HepG2 (cell line): ENCODE data around the gene IGSF8. TPM values are rescaled to one million over a fixed set of nuclear protein-coding genes. Genes with fewer than 3 reads are reported as not detected.

Source experiments
- ATAC-seq: fragments of 200-7000 bp; cut with Tn5 transposase; 3 replicates; pipeline ENCODE4 v1.9.1; 2020; ENCODE audit warnings: mild to moderate bottlenecking, moderate library complexity
- BruUV-seq: library from RNA; stranded (reverse); fragments of 400-500 nt; replicated peaks from 2 replicates; lab custom pipeline; 2021; lab: Mats Ljungman, UMichigan
- CTCF ChIA-PET: fragments of 300-600 bp; formaldehyde crosslinking; extraction: SDS; loops from one replicate; lab custom pipeline; 2021; ENCODE audit warnings: low total read pairs, inconsistent platforms, low intra/inter-chr PET ratio; lab: Yijun Ruan, JAX
- POLR2A ChIA-PET: fragments of 350-600 bp; sonication (Branson Sonifier 250); formaldehyde crosslinking; loops from one replicate; lab custom pipeline; 2020; ENCODE audit warnings: antibody characterized with exemption, inconsistent platforms; lab: Yijun Ruan, JAX
- DNase-seq: peaks from one replicate; pipeline ENCODE4 v3.0.0-alpha.2; 2015; ENCODE audit warnings: low spot score
- FAIRE-seq: peaks from 3 replicates; lab custom pipeline; 2011; peaks lifted over from hg19 to GRCh38; lab: Jason Lieb, UNC
- H2AFZ ChIP-seq: one replicate; pipeline ENCODE4 v1.6.1; 2011; ENCODE audit warnings: low read length, inconsistent platforms
- H3K27ac ChIP-seq: fragments of 300-600 bp; 3 replicates; pipeline ENCODE4 v1.8.0; 2011; ENCODE audit warnings: mixed run types, mild to moderate bottlenecking, mixed read lengths, low read length, inconsistent platforms; ENCODE audit not compliant: insufficient read depth; ENCODE audit errors: extremely low read length
- H3K27me3 ChIP-seq, 2 experiments: fragments of 200-600 bp in 1 of 2; 2 replicates in 1 of 2; 3 replicates in 1 of 2; pipeline versions ENCODE4 v1.6.0 to v1.8.0; 2011; ENCODE audit warnings: low read length in 2 of 2, mild to moderate bottlenecking in 2 of 2, moderate library complexity in 2 of 2, inconsistent platforms in 1 of 2; ENCODE audit not compliant: insufficient read depth in 2 of 2, control insufficient read depth in 1 of 2
- H3K36me3 ChIP-seq, 2 experiments: fragments of 200-600 bp in 1 of 2; replicated peaks in 1 of 2; 2 replicates in 1 of 2; 3 replicates in 1 of 2; pipeline versions ENCODE4 v1.5.1 to v1.8.0; 2011; ENCODE audit warnings: low read length in 2 of 2, inconsistent platforms in 1 of 2; ENCODE audit not compliant: insufficient read depth in 2 of 2, control insufficient read depth in 1 of 2
- H3K4me1 ChIP-seq: 2 replicates; pipeline ENCODE4 v1.5.1; 2012; ENCODE audit warnings: low read length, inconsistent platforms; ENCODE audit not compliant: insufficient read depth
- H3K4me2 ChIP-seq: 2 replicates; pipeline ENCODE4 v1.6.0; 2011; ENCODE audit warnings: low read depth, low read length, inconsistent platforms
- H3K4me3 ChIP-seq, 3 experiments: fragments of 200-600 bp in 1 of 3; sonication (generic), shearing (Covaris generic) in 1 of 3; replicated peaks in 1 of 3; 2 replicates each; pipeline ENCODE4 v1.5.1; 2011 to 2016; ENCODE audit warnings: low read length in 3 of 3, inconsistent platforms in 2 of 3, low read depth in 2 of 3, mild to moderate bottlenecking in 2 of 3, control low read depth in 1 of 3, mixed read lengths in 1 of 3; ENCODE audit not compliant: insufficient read depth in 1 of 3
- H3K79me2 ChIP-seq: one replicate; pipeline ENCODE4 v1.6.1; 2011; ENCODE audit warnings: low read length, inconsistent platforms; ENCODE audit not compliant: insufficient read depth
- H3K9ac ChIP-seq: 2 replicates; pipeline ENCODE4 v1.6.0; 2011; ENCODE audit warnings: mild to moderate bottlenecking, low read depth, low read length, inconsistent platforms; ENCODE audit not compliant: insufficient read depth
- H3K9me3 ChIP-seq: 2 replicates; pipeline ENCODE4 v1.5.1; 2012; ENCODE audit warnings: mild to moderate bottlenecking, low read length
- H4K20me1 ChIP-seq: 2 replicates; pipeline ENCODE4 v1.6.0; 2011; ENCODE audit warnings: inconsistent platforms, mild to moderate bottlenecking, low read length, moderate library complexity; ENCODE audit not compliant: insufficient read depth
- AGO2 ChIP-seq: fragments of 200-400 bp; formaldehyde crosslinking; optimal IDR thresholded peaks from 2 replicates; pipeline ENCODE3; 2017; ENCODE audit warnings: mild to moderate bottlenecking, low read depth, low read length, moderate library complexity
- ATM ChIP-seq: fragments of 450-650 bp; IDR thresholded peaks from 2 replicates; pipeline ENCODE4 v1.7.1; 2017; ENCODE audit warnings: mild to moderate bottlenecking, borderline replicate concordance
- FOXO1 ChIP-seq: sonication (generic); formaldehyde crosslinking; IDR thresholded peaks from 2 replicates; pipeline ENCODE4 v1.4.0; 2020; ENCODE audit warnings: missing genetic modification reagents
- GLMP ChIP-seq: sonication (generic); formaldehyde crosslinking; IDR thresholded peaks from 2 replicates; pipeline ENCODE4 v1.9.0; 2021; ENCODE audit warnings: missing genetic modification reagents, mild to moderate bottlenecking, borderline replicate concordance
- NONO ChIP-seq, 2 experiments: fragments of 450-650 bp in 1 of 2; sonication (generic) in 1 of 2; formaldehyde crosslinking in 1 of 2; IDR thresholded peaks in 1 of 2; conservative IDR thresholded peaks in 1 of 2; 2 replicates each; pipeline versions ENCODE4 v1.6.1 to v1.8.0; 2017 to 2022; ENCODE audit warnings: mild to moderate bottlenecking in 1 of 2, missing genetic modification reagents in 1 of 2, moderate library complexity in 1 of 2
- PBX2 ChIP-seq: IDR thresholded peaks from 2 replicates; pipeline ENCODE4 v1.6.1; 2016; ENCODE audit warnings: control low read depth
- SOX13 ChIP-seq, 3 experiments: fragments of 450-650 bp in 1 of 3; sonication (generic) in 1 of 3; formaldehyde crosslinking in 1 of 3; IDR thresholded peaks in 2 of 3; conservative IDR thresholded peaks in 1 of 3; 2 replicates each; pipeline versions ENCODE4 v1.5.0 to v1.6.1; 2016 to 2020; ENCODE audit warnings: antibody characterized with exemption in 1 of 3, mild to moderate bottlenecking in 1 of 3, missing compliant biosample characterization in 1 of 3, missing genetic modification reagents in 1 of 3, moderate library complexity in 1 of 3
- STAT6 ChIP-seq: sonication (generic); formaldehyde crosslinking; IDR thresholded peaks from 2 replicates; pipeline ENCODE4 v1.4.0; 2020; ENCODE audit warnings: missing genetic modification reagents, mild to moderate bottlenecking, borderline replicate concordance
- TCF7L2 ChIP-seq: IDR thresholded peaks from 2 replicates; pipeline ENCODE4 v1.6.1; 2011; ENCODE audit warnings: mild to moderate bottlenecking, low read depth, low read length, moderate library complexity
- THAP7 ChIP-seq: sonication (generic); formaldehyde crosslinking; IDR thresholded peaks from 2 replicates; pipeline ENCODE4 v1.8.1; 2023; ENCODE audit warnings: mild to moderate bottlenecking, missing genetic modification reagents
- ZBTB37 ChIP-seq: sonication (generic); formaldehyde crosslinking; IDR thresholded peaks from 2 replicates; pipeline ENCODE4 v1.4.0; 2020; ENCODE audit warnings: mild to moderate bottlenecking, missing genetic modification reagents
- ZNF678 ChIP-seq: sonication (generic); formaldehyde crosslinking; IDR thresholded peaks from 2 replicates; pipeline ENCODE4 v1.4.0; 2020; ENCODE audit warnings: mild to moderate bottlenecking, missing genetic modification reagents
- ZNF768 ChIP-seq: sonication (generic); formaldehyde crosslinking; IDR thresholded peaks from 2 replicates; pipeline ENCODE4 v1.4.0; 2020; ENCODE audit warnings: missing genetic modification reagents
- WGBS: methylation state at CpG from one replicate; pipeline ENCODE4 v1.1.6; 2017; ENCODE audit warnings: low lambda C conversion rate; 5-methylcytosine and 5-hydroxymethylcytosine counted together
- in situ Hi-C: cut with HindIII; loops from 2 replicates; pipeline ENCODE4 v1.10.0; 2017; ENCODE audit warnings: low pct_unique_long_range_greater_than_20kb; ENCODE audit not compliant: extremely low pct_ligation_motif_present
- intact Hi-C: fragments of 100-400 bp; cut with micrococcal nuclease; formaldehyde crosslinking; loops from one replicate; pipeline ENCODE4 v1.10.0; 2022; ENCODE audit not compliant: unreplicated experiment
- polyA plus RNA-seq, 8 experiments: library from polyadenylated mRNA; depleted of rRNA in 3 of 8; stranded (reverse) in 7 of 8; unstranded in 1 of 8; fragments of >200 nt; fragmentation: Illumina TruSeq in 4 of 8; extraction: Trizol in 4 of 8; gene quantifications; 2 replicates each; pipeline versions ENCODE4 v1.2.1 to v1.2.3, GENCODE V29; 2011 to 2016; ENCODE audit warnings: low read depth in 4 of 8, missing spikeins in 1 of 8, mixed read lengths in 1 of 8; ENCODE audit not compliant: insufficient read depth in 1 of 8
- total RNA-seq, 5 experiments: library from RNA; depleted of rRNA; stranded (reverse); fragments of >200 nt; fragmentation: Illumina TruSeq; extraction: Trizol; gene quantifications; 2 replicates each; pipeline ENCODE4 v1.2.3, GENCODE V29; 2016; ENCODE audit warnings: low read depth in 1 of 5

The IGSF8 gene
- total and polyA plus RNA-seq, 2 of the 13 experiments (the other 11 are each of a cell fraction or from before 2014, with no cell fraction given), result 24.0 to 41.0 TPM

- no peak overlapping the region for H3K27ac ChIP-seq
- peaks cover 51% of the 10 kb centered on the region for H3K4me1 ChIP-seq
- CTCF ChIA-PET, result no interaction called here
- in situ Hi-C loops, result no loop called here
- no peaks in the 10 kb centered on the region for H4K20me1 ChIP-seq
- H3K4me2 ChIP-seq, result no peak overlapping the region
- FAIRE-seq (no peak), ATAC-seq (no peak), DNase-seq (no peak)
- no peak overlapping the region for H3K9ac ChIP-seq
- no peak overlapping the region for H2AFZ ChIP-seq
- intact Hi-C loops, result no loop called here
- WGBS, result no CpG with 5 or more reads among the region's 14 CpGs
- peaks cover 18% of the 10 kb centered on the region for H3K79me2 ChIP-seq
- BruUV-seq, result no TSS peak
- POLR2A ChIA-PET, result no interaction called here
- no peaks in the 10 kb centered on the region for H3K27me3 ChIP-seq
- H3K9me3 ChIP-seq, result no peaks in the 10 kb centered on the region
- no peak overlapping the region for H3K4me3 ChIP-seq
- peaks cover 10 to 13% of the 10 kb centered on the region in 2 experiments; a peak in 4 of 5 replicates for H3K36me3 ChIP-seq
- TF ChIP-seq ZNF768 (CRISPR knock-in tag), result no peak
- no peak for TF ChIP-seq NONO (IDR thresholded peaks at IDR 0.05)
- TF ChIP-seq NONO (CRISPR knock-in tag; conservative IDR thresholded peaks at IDR 0.05), result no peak
- TF ChIP-seq ZNF678 (CRISPR knock-in tag), result no peak
- no peak for TF ChIP-seq ATM
- no peak for TF ChIP-seq PBX2
- no peak for TF ChIP-seq AGO2
- TF ChIP-seq SOX13 (IDR thresholded peaks at IDR 0.05), result no peak
- TF ChIP-seq SOX13 (CRISPR knock-in tag; conservative IDR thresholded peaks at IDR 0.05 in 1 of 2, IDR thresholded peaks at IDR 0.05 in 1 of 2), result no peak
- TF ChIP-seq FOXO1 (CRISPR knock-in tag), result no peak
- no peak for TF ChIP-seq THAP7 (CRISPR knock-in tag)
- TF ChIP-seq ZBTB37 (CRISPR knock-in tag), result no peak
- no peak for TF ChIP-seq GLMP (CRISPR knock-in tag)
- no peak for TF ChIP-seq TCF7L2
- no peak for TF ChIP-seq STAT6 (CRISPR knock-in tag)
Measured at GRCh38 chr1:160094806-160095205, 3.6 kb downstream of the IGSF8 start.
